OCI-LY7 (cell line): ENCODE measurements around the gene OR2L2. TPM values are rescaled to one million over a fixed set of nuclear protein-coding genes. Genes with fewer than 3 reads are reported as not detected.

Source experiments
- BruUV-seq: library from RNA; stranded (reverse); fragments of 400-500 nt; replicated peaks from 2 replicates; lab custom pipeline; 2021; lab: Mats Ljungman, UMichigan
- CTCF ChIA-PET: fragments of 300-600 bp; sonication (Branson Sonifier 250); formaldehyde crosslinking; loops from one replicate; lab custom pipeline; 2022; ENCODE audit warnings: antibody characterized with exemption; ENCODE audit not compliant: unreplicated experiment; lab: Charles Lee
- POLR2A ChIA-PET: fragments of 300-600 bp; sonication (Branson Sonifier 250); formaldehyde crosslinking; loops from one replicate; lab custom pipeline; 2022; ENCODE audit warnings: antibody characterized with exemption; lab: Charles Lee
- DNase-seq: peaks from one replicate; pipeline ENCODE4 v3.0.0-alpha.2; 2015; ENCODE audit warnings: low spot score
- H2AFZ ChIP-seq: fragments of 200-600 bp; sonication (generic), shearing (Covaris generic); 2 replicates; pipeline ENCODE4 v1.6.1; 2014; ENCODE audit warnings: mild to moderate bottlenecking, antibody characterized with exemption, low read length, moderate library complexity
- H3K27ac ChIP-seq: fragments of 200-600 bp; sonication (generic); 2 replicates; pipeline ENCODE4 v1.5.1; 2014; ENCODE audit warnings: mixed run types, low read depth, mild to moderate bottlenecking, moderate library complexity, low read length, inconsistent platforms; ENCODE audit not compliant: poor library complexity, severe bottlenecking
- H3K36me3 ChIP-seq: fragments of 200-600 bp; sonication (generic); 2 replicates; pipeline ENCODE4 v1.6.1; 2014; ENCODE audit warnings: mild to moderate bottlenecking, antibody characterized with exemption, low read length, moderate library complexity, mixed read lengths; ENCODE audit not compliant: insufficient read depth
- H3K4me1 ChIP-seq: fragments of 200-600 bp; sonication (generic); 2 replicates; pipeline ENCODE4 v1.5.1; 2014; ENCODE audit warnings: mild to moderate bottlenecking, low read length; ENCODE audit not compliant: insufficient read depth, poor library complexity, severe bottlenecking
- H3K4me2 ChIP-seq: fragments of 200-600 bp; sonication (generic); 2 replicates; pipeline ENCODE4 v1.6.1; 2014; ENCODE audit warnings: mild to moderate bottlenecking, low read length
- H3K4me3 ChIP-seq: fragments of 200-600 bp; sonication (generic); 2 replicates; pipeline ENCODE4 v1.5.1; 2014; ENCODE audit warnings: mild to moderate bottlenecking, low read depth, low read length; ENCODE audit not compliant: poor library complexity, severe bottlenecking
- H3K79me2 ChIP-seq: fragments of 200-600 bp; sonication (generic); 2 replicates; pipeline ENCODE4 v1.6.1; 2016; ENCODE audit warnings: low read depth, mild to moderate bottlenecking, low read length, moderate library complexity, mixed read lengths; ENCODE audit not compliant: insufficient read depth
- H3K9me2 ChIP-seq: fragments of 200-600 bp; sonication (generic); 2 replicates; pipeline ENCODE4 v1.6.1; 2016; ENCODE audit warnings: mild to moderate bottlenecking, low read length, mixed read lengths; ENCODE audit not compliant: insufficient read depth
- H3K9me3 ChIP-seq: fragments of 200-600 bp; sonication (generic); 2 replicates; pipeline ENCODE4 v1.6.1; 2014; ENCODE audit warnings: mild to moderate bottlenecking, mixed run types, low read length, mixed read lengths
- H4K20me1 ChIP-seq: fragments of 200-600 bp; sonication (generic); 2 replicates; pipeline ENCODE4 v1.6.1; 2014; ENCODE audit warnings: mild to moderate bottlenecking, antibody characterized with exemption, low read length, moderate library complexity, mixed read lengths; ENCODE audit not compliant: insufficient read depth
- EZH2phosphoT487 ChIP-seq: fragments of 200-600 bp; sonication (generic); IDR thresholded peaks from 2 replicates; pipeline ENCODE4 v1.6.1; 2018; ENCODE audit warnings: low read depth, borderline replicate concordance, mild to moderate bottlenecking, mixed run types, antibody characterized with exemption, low read length, moderate library complexity, mixed read lengths
- intact Hi-C: fragments of 100-400 bp; cut with micrococcal nuclease; formaldehyde crosslinking; loops from one replicate; pipeline ENCODE4 v1.10.0; 2022; ENCODE audit not compliant: unreplicated experiment
- total RNA-seq, 2 experiments: library from RNA; depleted of rRNA in 1 of 2; stranded (reverse); fragments of >200 nt in 1 of 2; shearing (Covaris generic) in 1 of 2; gene quantifications; 2 replicates each; pipeline ENCODE4 v1.2.3, GENCODE V29; 2014 to 2022
- TF ChIP-seq, protein P1 (sequence below): fragments of 200-600 bp; sonication (generic); conservative IDR thresholded peaks from 2 replicates; pipeline ENCODE4 v1.5.1; 2014; ENCODE audit warnings: mild to moderate bottlenecking, antibody characterized with exemption, low read length, moderate library complexity, mixed read lengths

OR2L2 gene
- total RNA-seq, 2 experiments from 2014 or later, result 0.06 to 0.10 TPM

DNA sequence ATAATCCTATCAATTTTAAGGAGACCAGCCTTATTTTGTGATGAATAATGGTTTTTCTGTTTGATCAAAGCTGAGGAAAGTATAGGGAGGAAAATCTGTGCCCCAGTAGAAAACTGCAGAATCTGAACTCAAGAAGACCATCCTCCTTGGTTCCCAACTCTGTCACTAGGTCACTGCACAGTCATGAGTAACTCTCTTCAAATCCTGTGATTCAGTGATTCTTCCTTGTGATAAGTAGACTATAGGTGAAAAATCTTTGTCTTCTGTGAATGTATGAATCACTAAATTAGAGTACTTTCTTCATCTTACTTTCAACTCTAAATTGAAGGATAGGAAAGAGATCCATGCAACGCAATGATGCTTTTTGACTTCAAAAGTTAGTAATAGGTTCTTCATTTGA lies 29.7 kb upstream of the OR2L2 start:
- Histone ChIP-seq H3K36me3 (no peaks in the 10 kb centered on the region), H4K20me1 (no peaks in the 10 kb centered on the region), H3K27ac (no peak overlapping the region), H3K9me3 (no peaks in the 10 kb centered on the region), H2AFZ (no peak overlapping the region), H3K4me2 (no peak overlapping the region), H3K79me2 (no peaks in the 10 kb centered on the region), H3K4me1 (no peaks in the 10 kb centered on the region), H3K9me2 (no peaks in the 10 kb centered on the region), H3K4me3 (no peak overlapping the region)
- POLR2A ChIA-PET, result interaction anchor here (0.7 kb wide), 1 partner anchor 462 kb away, joined by 3 read pairs; no protein-coding TSS in a partner anchor
- intact Hi-C loops, result no loop called here
- TF ChIP-seq EZH2phosphoT487, result no peak
- TF ChIP-seq, protein P1, sequence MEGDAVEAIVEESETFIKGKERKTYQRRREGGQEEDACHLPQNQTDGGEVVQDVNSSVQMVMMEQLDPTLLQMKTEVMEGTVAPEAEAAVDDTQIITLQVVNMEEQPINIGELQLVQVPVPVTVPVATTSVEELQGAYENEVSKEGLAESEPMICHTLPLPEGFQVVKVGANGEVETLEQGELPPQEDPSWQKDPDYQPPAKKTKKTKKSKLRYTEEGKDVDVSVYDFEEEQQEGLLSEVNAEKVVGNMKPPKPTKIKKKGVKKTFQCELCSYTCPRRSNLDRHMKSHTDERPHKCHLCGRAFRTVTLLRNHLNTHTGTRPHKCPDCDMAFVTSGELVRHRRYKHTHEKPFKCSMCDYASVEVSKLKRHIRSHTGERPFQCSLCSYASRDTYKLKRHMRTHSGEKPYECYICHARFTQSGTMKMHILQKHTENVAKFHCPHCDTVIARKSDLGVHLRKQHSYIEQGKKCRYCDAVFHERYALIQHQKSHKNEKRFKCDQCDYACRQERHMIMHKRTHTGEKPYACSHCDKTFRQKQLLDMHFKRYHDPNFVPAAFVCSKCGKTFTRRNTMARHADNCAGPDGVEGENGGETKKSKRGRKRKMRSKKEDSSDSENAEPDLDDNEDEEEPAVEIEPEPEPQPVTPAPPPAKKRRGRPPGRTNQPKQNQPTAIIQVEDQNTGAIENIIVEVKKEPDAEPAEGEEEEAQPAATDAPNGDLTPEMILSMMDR, result no peak
- DNase-seq, result no peak
- CTCF ChIA-PET, result no interaction called here
- no TSS peak for BruUV-seq

- no peaks in the 10 kb centered on the region for H3K9me2 ChIP-seq
- no peak overlapping the region for H3K4me2 ChIP-seq
- no peak overlapping the region for H3K27ac ChIP-seq
- POLR2A ChIA-PET, result no interaction called here
- H4K20me1 ChIP-seq, result no peaks in the 10 kb centered on the region
- H3K9me3 ChIP-seq, result no peaks in the 10 kb centered on the region
- H3K4me3 ChIP-seq, result no peak overlapping the region
- intact Hi-C loops, result no loop called here
- no peaks in the 10 kb centered on the region for H3K4me1 ChIP-seq
- H3K79me2 ChIP-seq, result no peaks in the 10 kb centered on the region
- BruUV-seq, result no TSS peak
- no peak overlapping the region for H2AFZ ChIP-seq
- DNase-seq, result no peak
- H3K36me3 ChIP-seq, result no peaks in the 10 kb centered on the region
- CTCF ChIA-PET, result no interaction called here
- TF ChIP-seq, protein P1, result no peak
- no peak for TF ChIP-seq EZH2phosphoT487
Measured at GRCh38 chr1:248007778-248008177, 22.1 kb upstream of the OR2L2 start.

DNA sequence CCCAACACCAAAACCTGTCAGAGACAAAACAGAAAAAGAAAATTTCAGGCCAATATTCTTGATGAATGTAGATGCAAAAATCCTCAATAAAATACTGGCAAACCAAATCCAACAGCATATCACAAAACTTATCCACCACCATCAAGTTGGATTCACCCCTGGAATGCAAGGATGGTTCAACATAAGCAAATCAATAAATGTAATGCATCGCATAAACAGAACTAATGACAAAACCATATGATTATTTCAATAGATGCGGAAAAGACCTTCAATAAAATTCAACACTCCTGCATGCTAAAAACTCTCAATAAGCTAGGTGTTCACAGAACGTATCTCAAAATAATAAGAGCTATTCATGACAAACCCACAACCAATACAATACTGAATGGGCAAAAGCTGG lies 20.2 kb upstream of the OR2L2 start:
- Histone ChIP-seq H3K4me3 (no peak overlapping the region), H3K27ac (no peak overlapping the region), H3K9me3 (no peaks in the 10 kb centered on the region), H3K36me3 (no peaks in the 10 kb centered on the region), H3K4me2 (no peak overlapping the region), H3K79me2 (no peaks in the 10 kb centered on the region), H2AFZ (no peak overlapping the region), H3K4me1 (no peaks in the 10 kb centered on the region), H4K20me1 (no peaks in the 10 kb centered on the region), H3K9me2 (no peaks in the 10 kb centered on the region)
- no peak for TF ChIP-seq EZH2phosphoT487
- TF ChIP-seq, protein P1, result no peak
- no TSS peak for BruUV-seq
- no peak for DNase-seq
- intact Hi-C loops, result no loop called here
- ChIA-PET POLR2A (no interaction called here), CTCF (no interaction called here)
